PC-9 (cell line): ENCODE data around the gene IQSEC3.

Experiments
- EZH2 ChIP-seq: fragments of 200-600 bp; sonication (generic); IDR thresholded peaks from 2 replicates; pipeline ENCODE4 v1.8.0; 2017; ENCODE audit warnings: antibody characterized with exemption, low read depth
- TF ChIP-seq, protein P1 (sequence below): fragments of 200-600 bp; sonication (generic); conservative IDR thresholded peaks from 2 replicates; pipeline ENCODE4 v1.6.1; 2017; ENCODE audit warnings: mixed run types, antibody characterized with exemption, mild to moderate bottlenecking, moderate library complexity

DNA sequence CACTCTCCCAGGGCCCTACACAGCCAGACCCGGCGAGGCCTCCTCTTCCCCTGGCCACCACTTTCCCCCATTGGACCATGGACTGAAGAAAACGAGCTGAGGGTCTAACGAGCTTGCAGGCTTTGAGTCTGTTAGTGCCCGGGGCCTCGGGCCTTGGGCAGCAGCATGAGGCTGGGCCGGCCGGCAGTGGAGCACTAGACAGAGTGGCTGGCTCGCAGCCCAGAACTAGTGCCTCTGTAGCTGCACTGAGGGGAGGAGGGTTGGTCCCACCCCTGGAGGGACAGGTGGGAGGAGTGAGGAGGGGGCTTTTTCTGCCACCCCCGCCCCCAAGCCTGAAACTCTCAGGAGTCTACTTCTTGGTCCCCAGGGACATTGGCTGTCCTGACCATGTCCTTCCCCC is 108.7 kb downstream of the IQSEC3 start:
- TF ChIP-seq EZH2 = no peak
- TF ChIP-seq, protein P1, sequence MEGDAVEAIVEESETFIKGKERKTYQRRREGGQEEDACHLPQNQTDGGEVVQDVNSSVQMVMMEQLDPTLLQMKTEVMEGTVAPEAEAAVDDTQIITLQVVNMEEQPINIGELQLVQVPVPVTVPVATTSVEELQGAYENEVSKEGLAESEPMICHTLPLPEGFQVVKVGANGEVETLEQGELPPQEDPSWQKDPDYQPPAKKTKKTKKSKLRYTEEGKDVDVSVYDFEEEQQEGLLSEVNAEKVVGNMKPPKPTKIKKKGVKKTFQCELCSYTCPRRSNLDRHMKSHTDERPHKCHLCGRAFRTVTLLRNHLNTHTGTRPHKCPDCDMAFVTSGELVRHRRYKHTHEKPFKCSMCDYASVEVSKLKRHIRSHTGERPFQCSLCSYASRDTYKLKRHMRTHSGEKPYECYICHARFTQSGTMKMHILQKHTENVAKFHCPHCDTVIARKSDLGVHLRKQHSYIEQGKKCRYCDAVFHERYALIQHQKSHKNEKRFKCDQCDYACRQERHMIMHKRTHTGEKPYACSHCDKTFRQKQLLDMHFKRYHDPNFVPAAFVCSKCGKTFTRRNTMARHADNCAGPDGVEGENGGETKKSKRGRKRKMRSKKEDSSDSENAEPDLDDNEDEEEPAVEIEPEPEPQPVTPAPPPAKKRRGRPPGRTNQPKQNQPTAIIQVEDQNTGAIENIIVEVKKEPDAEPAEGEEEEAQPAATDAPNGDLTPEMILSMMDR = no peak
